ENCODE measurements around the gene CYLD.

CYLD gene

DNA sequence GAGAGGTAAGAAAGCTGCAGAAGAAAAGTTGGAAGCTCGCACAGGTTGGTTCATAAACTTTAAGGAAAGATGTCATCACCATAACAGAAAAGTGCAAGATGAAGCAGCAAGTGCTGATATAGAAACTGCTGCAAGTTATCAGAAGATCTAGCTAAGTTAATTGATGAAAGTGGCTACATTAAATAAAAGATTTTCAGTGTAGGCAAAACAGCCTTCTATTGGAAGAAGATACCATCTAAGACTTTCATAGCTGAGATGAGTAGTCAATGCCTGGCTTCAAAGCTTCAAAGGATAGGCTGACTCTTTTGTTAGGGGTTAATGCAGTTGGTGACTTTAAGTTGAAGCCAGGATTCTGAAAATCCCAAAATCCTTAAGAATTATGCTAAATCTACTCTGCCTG is 24.0 kb downstream of the CYLD start:
- DNase-seq (ENCODE audit: extremely low read depth, insufficient read length): no peak
- Histone ChIP-seq H3K27me3 (replicated peaks; ENCODE audit: control insufficient read depth, insufficient read depth, low read length) (no peaks in the 10 kb centered on the region), H3K36me3 (ENCODE audit: control insufficient read depth, insufficient read depth, low read length) (peaks cover 1% of the 10 kb centered on the region), H3K4me3 (replicated peaks; ENCODE audit: low read depth, low read length) (no peak overlapping the region)
- no peak for TF ChIP-seq CTCF (IDR thresholded peaks at IDR 0.05; ENCODE audit: insufficient read depth, low read length, poor library complexity, severe bottlenecking)

DNA sequence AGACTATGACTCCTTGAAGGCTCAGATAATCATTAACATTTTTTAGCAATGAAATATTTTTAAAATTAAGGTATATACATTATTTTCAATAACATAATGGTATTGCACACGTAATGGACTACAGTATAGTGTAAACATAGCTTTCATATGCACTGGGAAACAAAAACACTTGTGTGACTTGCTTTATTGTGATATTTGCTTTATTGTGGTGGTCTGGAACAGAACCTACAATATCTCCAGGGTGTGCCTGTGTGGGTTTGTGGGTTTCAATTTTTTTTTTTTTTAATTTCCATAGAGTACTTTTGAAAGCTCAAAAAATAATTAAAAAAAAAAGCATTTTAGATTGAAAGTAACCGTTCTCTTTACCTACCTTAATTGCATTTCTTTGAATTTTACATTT is 25.3 kb downstream of the CYLD start:
- TF ChIP-seq CTCF (IDR thresholded peaks at IDR 0.05; ENCODE audit: insufficient read depth, low read length, poor library complexity, severe bottlenecking): no peak
- Histone ChIP-seq H3K4me3 (replicated peaks; ENCODE audit: low read depth, low read length) (no peak overlapping the region), H3K27me3 (replicated peaks; ENCODE audit: control insufficient read depth, insufficient read depth, low read length) (no peaks in the 10 kb centered on the region), H3K36me3 (ENCODE audit: control insufficient read depth, insufficient read depth, low read length) (peaks cover 1% of the 10 kb centered on the region)
- DNase-seq (ENCODE audit: extremely low read depth, insufficient read length): no peak

DNA sequence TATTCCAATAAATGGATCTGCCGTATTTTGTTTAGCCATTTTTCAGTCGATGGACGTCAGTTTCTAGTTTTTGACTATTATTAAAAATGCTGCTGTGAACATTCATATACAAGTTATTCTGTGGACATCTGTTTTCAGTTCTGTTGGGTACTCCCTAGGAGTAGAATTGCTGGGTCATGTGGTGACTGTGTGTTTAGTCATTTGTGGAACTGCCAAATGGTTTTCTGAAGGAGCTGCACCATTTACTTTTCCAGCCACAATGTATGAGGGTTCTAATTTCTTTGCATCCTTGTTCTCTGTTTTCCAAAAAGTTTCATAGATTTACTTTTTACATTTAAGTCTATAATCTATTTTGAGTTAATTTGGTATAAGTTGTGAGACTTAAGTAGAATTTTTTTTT is 29.5 kb downstream of the CYLD start:
- H3K27me3 ChIP-seq (replicated peaks; ENCODE audit: control insufficient read depth, insufficient read depth, low read length): no peaks in the 10 kb centered on the region
- no peak for DNase-seq (ENCODE audit: extremely low read depth, insufficient read length)
- H3K36me3 ChIP-seq (ENCODE audit: control insufficient read depth, insufficient read depth, low read length): no peaks in the 10 kb centered on the region; the same call in 1 of the 2 replicates
- TF ChIP-seq CTCF (IDR thresholded peaks at IDR 0.05; ENCODE audit: insufficient read depth, low read length, poor library complexity, severe bottlenecking): no peak
- no peak overlapping the region for H3K4me3 ChIP-seq (replicated peaks; ENCODE audit: low read depth, low read length)

DNA sequence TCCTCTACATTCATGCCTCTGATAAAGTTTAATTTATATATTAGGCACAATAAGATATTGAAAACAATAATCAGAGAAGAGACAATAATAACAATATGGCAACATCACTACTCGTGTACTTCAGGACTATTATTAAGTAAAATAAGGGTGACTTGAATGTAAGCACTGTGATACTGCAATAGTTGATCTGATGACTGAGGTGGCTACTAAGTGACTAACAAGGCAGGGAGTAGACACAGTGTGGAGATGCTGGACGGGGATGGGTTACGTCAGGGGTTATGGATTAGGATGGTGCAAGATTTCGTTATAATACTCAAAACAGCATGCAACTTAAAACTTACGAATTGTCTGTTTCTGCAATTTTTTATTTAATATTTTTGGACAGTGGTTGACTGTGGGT is 32.5 kb downstream of the CYLD start:
- Histone ChIP-seq H3K36me3 (ENCODE audit: control insufficient read depth, insufficient read depth, low read length) (peaks cover 3% of the 10 kb centered on the region), H3K27me3 (replicated peaks; ENCODE audit: control insufficient read depth, insufficient read depth, low read length) (no peaks in the 10 kb centered on the region), H3K4me3 (replicated peaks; ENCODE audit: low read depth, low read length) (no peak overlapping the region)
- TF ChIP-seq CTCF (IDR thresholded peaks at IDR 0.05; ENCODE audit: insufficient read depth, low read length, poor library complexity, severe bottlenecking): no peak
- DNase-seq (ENCODE audit: extremely low read depth, insufficient read length): no peak

DNA sequence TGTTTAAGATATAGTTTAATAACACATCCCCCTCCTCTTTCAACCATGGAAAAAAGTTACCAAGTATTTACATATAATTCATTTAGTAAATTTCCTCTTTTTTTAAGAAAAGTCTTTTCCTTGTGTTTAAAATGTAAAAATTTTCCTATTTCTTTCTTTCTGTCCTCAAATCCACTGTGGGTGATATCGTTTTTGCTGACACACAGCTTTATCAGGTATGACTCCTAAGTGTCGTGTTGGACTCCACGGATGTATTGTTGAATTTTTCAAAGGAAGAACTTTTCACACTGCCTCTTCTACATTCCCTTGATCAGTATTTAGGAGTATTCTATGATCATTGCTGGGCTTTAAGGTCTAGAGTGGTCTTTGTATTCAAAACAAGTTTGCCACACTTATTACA is 33.1 kb downstream of the CYLD start:
- no peak for DNase-seq (ENCODE audit: extremely low read depth, insufficient read length)
- Histone ChIP-seq H3K4me3 (replicated peaks; ENCODE audit: low read depth, low read length) (no peak overlapping the region), H3K36me3 (ENCODE audit: control insufficient read depth, insufficient read depth, low read length) (peaks cover 6% of the 10 kb centered on the region), H3K27me3 (replicated peaks; ENCODE audit: control insufficient read depth, insufficient read depth, low read length) (no peaks in the 10 kb centered on the region)
- TF ChIP-seq CTCF (IDR thresholded peaks at IDR 0.05; ENCODE audit: insufficient read depth, low read length, poor library complexity, severe bottlenecking): no peak

DNA sequence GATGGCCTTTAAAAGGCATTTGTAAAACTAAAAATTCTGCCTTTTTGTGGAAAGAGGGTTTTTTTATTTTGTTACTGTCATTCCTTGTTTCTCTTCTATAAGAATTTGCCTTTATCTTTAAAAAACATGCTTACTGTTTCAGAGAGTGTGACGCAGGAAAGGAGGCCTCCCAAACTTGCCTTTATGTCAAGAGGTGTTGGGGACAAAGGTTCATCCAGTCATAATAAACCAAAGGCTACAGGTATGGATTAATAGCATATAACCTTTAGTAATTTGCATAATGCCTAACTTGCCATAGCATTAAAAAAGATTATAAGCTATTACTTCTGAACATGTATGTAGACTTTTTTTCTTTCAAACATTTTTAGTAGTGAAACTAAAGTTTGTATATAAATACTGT is 34.2 kb downstream of the CYLD start:
- Histone ChIP-seq H3K36me3 (ENCODE audit: control insufficient read depth, insufficient read depth, low read length) (peaks cover 8% of the 10 kb centered on the region), H3K27me3 (replicated peaks; ENCODE audit: control insufficient read depth, insufficient read depth, low read length) (no peaks in the 10 kb centered on the region), H3K4me3 (replicated peaks; ENCODE audit: low read depth, low read length) (no peak overlapping the region)
- no peak for TF ChIP-seq CTCF (IDR thresholded peaks at IDR 0.05; ENCODE audit: insufficient read depth, low read length, poor library complexity, severe bottlenecking)
- no peak for DNase-seq (ENCODE audit: extremely low read depth, insufficient read length)
